NCI-H2107 treated with DMSO at 0.1 percent for 48 hours (cell line): Measurements from ENCODE around the gene POU2AF1.
A peak's percentile ranks its signal among the peaks of the same experiment; 100 is the strongest.
"Not testable (repeated sequence)": the region's sequence is repeated elsewhere in the genome, so short reads cannot be mapped to it uniquely, and the experiment has no call there.

Experiments used
- DNase-seq: peaks from one replicate; lab custom pipeline; 2025; ENCODE audit not compliant: unreplicated experiment; lab: John Stamatoyannopoulos, UW

POU2AF1 gene

GRCh38 chr11:111409915-111410314 lies 30.8 kb upstream of the POU2AF1 start:
- DNase-seq: no peak

GRCh38 chr11:111408789-111409727 lies 30.0 kb upstream of the POU2AF1 start:
- peak; percentile 19 for DNase-seq

- no peak for DNase-seq
These were observed 28.6 kb upstream of the POU2AF1 start for GRCh38 chr11:111407652-111408051.

- no peak for DNase-seq
These were observed 27.5 kb upstream of the POU2AF1 start for GRCh38 chr11:111406589-111406988.

- no peak for DNase-seq
These were observed 27.0 kb upstream of the POU2AF1 start for GRCh38 chr11:111406091-111406490.

- no peak for DNase-seq
These were observed 26.5 kb upstream of the POU2AF1 start for GRCh38 chr11:111405551-111405950.

- peak; percentile 67 for DNase-seq
These were observed 24.1 kb upstream of the POU2AF1 start for GRCh38 chr11:111403051-111403726.

GRCh38 chr11:111402411-111402810 lies 23.3 kb upstream of the POU2AF1 start:
- no peak for DNase-seq

DNA sequence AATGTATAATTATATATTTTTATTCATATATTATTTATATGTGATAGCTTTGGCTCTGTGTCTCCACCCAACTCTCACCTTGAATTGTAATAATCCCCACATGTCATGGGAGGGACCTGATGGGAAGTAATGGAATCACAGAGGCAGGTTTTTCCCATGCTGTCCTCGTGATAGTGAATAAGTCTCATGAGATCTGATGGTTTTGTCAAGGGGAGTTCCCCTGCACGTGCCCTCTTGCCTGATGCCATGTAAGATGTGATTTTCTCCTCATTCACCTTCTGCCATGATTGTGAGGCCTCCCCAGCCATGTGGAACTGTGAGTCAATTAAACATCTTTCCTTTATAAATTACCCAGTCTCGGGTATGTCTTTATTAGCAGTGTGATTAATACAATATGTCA lies 22.9 kb upstream of the POU2AF1 start:
- DNase-seq: not testable (repeated sequence)

DNA sequence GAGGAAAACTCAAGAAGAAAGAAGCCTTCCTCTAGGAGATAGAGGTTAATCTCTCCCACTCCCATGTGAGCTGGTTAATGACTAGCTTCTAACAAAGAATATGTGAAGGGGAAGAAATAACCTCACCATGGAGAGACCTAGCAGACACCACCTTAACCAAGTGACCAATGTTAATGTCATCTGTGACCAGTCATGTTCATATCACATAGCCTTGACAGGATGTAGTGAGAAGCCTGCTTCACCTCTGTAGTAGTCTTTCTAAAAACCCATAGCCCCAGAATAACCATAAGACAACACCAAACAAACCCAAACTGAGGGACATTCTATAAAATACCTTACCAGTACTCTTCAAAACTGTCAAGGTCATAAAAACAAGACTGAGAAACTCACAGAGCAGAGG lies 21.5 kb upstream of the POU2AF1 start:
- DNase-seq: no peak

DNA sequence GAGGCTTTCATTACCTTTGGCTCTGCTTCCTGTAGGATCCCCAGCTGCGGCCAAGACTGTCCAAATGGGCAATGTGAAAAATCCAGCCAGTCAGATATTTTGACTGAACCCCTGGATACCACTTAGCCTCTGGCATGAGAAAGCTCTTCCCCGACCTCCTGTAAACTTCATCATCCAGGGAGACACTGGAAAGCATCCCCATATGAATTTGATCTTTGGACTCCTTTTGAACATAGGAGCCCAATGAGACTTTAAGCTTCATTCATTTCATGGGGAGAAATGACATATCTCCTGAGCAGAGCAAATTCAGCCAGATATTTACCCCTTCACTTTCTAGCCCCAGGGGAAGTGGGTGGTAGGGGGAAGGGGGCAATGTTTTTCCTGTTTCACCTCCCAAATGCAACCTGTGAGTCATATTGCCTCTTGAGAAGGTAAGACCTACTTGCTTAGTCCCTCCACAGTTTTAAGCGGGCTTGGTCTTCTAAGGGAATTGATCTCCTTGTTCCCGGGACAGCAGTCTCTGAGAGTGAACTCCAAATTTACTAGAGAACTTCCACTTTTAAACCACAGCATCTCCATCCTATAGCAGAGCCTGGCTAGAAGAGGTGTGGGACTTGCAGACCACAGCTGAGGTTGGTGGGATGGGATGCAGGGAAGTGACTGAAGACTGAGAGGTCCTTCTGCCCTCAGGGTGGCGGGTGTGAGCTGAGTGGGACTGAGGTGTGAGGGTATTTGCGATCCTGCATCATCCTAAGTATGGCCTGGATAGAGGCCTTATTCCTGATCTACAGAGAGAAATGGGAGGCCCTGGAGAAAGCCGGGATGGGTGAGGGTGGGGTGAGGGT lies 20.3 kb upstream of the POU2AF1 start:
- no peak for DNase-seq

GRCh38 chr11:111397034-111397433 lies 18.0 kb upstream of the POU2AF1 start:
- no peak for DNase-seq

GRCh38 chr11:111395749-111396148 lies 16.7 kb upstream of the POU2AF1 start:
- no peak for DNase-seq

- DNase-seq: no peak
These were observed 16.0 kb upstream of the POU2AF1 start for GRCh38 chr11:111395081-111395480.

DNA sequence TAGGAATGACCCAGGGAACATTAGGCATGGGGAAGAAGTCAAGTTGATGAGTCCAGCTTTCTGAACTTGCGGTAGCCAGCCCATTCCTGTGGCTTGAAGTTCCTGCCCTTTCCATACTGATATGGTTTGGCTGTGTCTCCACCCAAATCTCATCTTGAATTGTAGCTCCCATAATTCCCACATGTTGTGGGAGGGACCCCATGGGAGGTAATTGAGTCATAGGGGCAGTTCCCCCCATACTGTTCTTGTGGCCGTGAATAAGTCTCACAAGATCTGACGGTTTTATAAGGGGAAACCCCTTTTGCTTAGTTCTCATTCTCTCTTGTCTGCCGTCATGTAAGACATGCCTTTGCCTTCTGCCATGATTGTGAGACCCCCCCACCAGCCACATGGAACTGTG lies 15.1 kb upstream of the POU2AF1 start:
- DNase-seq: not testable (repeated sequence)

GRCh38 chr11:111393585-111393984 lies 14.5 kb upstream of the POU2AF1 start:
- no peak for DNase-seq

- DNase-seq: no peak
These were observed 14.0 kb upstream of the POU2AF1 start for GRCh38 chr11:111393096-111393495.

DNA sequence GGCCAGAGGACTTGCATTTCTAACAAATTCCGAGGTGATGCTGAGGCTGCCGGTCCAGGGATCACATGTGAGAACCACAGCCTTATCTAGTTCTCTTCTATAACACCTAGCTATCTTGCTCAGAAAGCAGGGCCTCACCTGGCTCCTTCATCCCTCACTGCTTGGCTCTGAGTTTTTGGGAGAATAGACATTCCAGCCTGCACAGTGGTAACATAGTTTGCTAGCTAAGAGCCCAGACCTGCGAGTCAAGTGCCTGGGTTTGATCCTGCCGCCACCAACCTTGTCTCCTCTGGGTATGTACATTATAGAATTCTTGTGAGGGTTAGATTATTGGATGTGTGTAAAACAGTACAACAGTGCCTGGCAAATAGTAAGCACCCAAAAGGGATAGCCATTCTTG lies 13.5 kb upstream of the POU2AF1 start:
- DNase-seq: no peak

GRCh38 chr11:111391328-111392124 lies 12.5 kb upstream of the POU2AF1 start:
- peak; percentile 5 for DNase-seq

DNA sequence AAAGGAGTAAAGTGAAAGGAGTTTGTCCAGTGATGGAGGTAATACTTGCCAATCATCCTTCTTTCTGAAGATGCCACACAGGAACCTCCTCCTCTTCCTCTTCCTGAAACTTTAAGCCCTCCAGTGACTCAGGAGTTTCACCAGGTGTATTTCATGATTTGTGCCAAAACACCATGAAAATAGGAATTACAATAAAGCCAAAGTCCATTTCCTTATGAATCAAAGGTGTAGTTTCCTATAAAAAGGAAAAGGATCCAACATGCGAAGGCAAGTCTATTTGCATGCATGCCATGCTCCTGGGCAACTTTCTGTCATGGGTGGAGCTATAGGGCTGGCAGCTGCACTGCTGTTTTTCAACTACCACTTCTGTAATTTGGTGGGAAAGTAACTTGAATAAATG lies 9.8 kb upstream of the POU2AF1 start:
- no peak for DNase-seq

DNA sequence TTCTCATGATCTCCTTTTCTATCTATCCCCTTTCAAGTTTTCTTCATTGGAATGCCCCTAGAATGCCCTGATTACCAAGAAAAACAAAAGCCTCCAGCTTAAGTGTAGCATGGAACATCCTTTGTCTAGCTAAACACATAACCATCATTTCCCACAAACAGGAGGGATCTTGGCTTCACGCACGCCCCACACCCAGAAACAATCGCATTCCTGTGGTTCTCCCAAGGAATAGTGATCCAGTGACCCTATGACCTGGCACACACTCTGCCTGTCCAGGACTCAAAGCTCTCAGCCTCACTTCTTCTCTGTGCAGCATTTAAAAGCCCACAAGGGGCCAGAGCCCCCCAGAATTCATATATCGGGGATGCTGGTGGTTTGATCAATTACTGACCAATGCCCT lies 9.3 kb upstream of the POU2AF1 start:
- DNase-seq: no peak
